Keratinocyte (primary cell): ENCODE results near the gene TMEM243. TPM values are rescaled to one million over a fixed set of nuclear protein-coding genes. Genes with fewer than 3 reads are reported as not detected.

Source experiments
- DNase-seq: peaks from one replicate; pipeline ENCODE4 v3.0.0-alpha.2; 2011; ENCODE audit warnings: low read depth, missing footprints, low spot score
- FAIRE-seq: peaks from 2 replicates; lab custom pipeline; 2011; peaks lifted over from hg19 to GRCh38; lab: Jason Lieb, UNC
- H2AFZ ChIP-seq: 2 replicates; pipeline ENCODE4 v1.6.0; 2012; ENCODE audit warnings: low read length, control low read depth, inconsistent platforms; ENCODE audit not compliant: control insufficient read depth
- H3K27ac ChIP-seq: 2 replicates; pipeline ENCODE4 v1.5.1; 2011; ENCODE audit warnings: low read length; ENCODE audit not compliant: control insufficient read depth, insufficient read depth
- H3K27me3 ChIP-seq: 3 replicates; pipeline ENCODE4 v1.6.0; 2011; ENCODE audit warnings: low read length; ENCODE audit not compliant: control insufficient read depth, insufficient read depth; ENCODE audit errors: extremely low read depth
- H3K36me3 ChIP-seq, 2 experiments: 2 replicates in 1 of 2; 3 replicates in 1 of 2; pipeline ENCODE4 v1.5.1; 2011; ENCODE audit warnings: low read length in 2 of 2, mild to moderate bottlenecking in 1 of 2; ENCODE audit not compliant: control insufficient read depth in 2 of 2, insufficient read depth in 2 of 2; ENCODE audit errors: extremely low read depth in 1 of 2
- H3K4me1 ChIP-seq: 3 replicates; pipeline ENCODE4 v1.5.1; 2011; ENCODE audit warnings: low read length; ENCODE audit not compliant: control insufficient read depth, insufficient read depth; ENCODE audit errors: extremely low read depth
- H3K4me2 ChIP-seq: 3 replicates; pipeline ENCODE4 v1.6.0; 2011; ENCODE audit warnings: low read depth, low read length; ENCODE audit not compliant: control insufficient read depth, insufficient read depth; ENCODE audit errors: extremely low read depth
- H3K4me3 ChIP-seq, 3 experiments: fragments of 200-600 bp in 1 of 3; sonication (generic) in 1 of 3; 2 replicates in 2 of 3; 3 replicates in 1 of 3; pipeline ENCODE4 v1.5.1; 2011 to 2016; ENCODE audit warnings: low read length in 3 of 3, mild to moderate bottlenecking in 3 of 3, control low read depth in 2 of 3, inconsistent platforms in 1 of 3, low read depth in 1 of 3, mixed read lengths in 1 of 3, mixed run types in 1 of 3, moderate library complexity in 1 of 3; ENCODE audit not compliant: control insufficient read depth in 2 of 3, insufficient read depth in 2 of 3; ENCODE audit errors: extremely low read depth in 1 of 3
- H3K79me2 ChIP-seq: 2 replicates; pipeline ENCODE4 v1.6.0; 2012; ENCODE audit warnings: low read length; ENCODE audit not compliant: control insufficient read depth, insufficient read depth
- H3K9ac ChIP-seq: 3 replicates; pipeline ENCODE4 v1.6.0; 2011; ENCODE audit warnings: low read length; ENCODE audit not compliant: control insufficient read depth, insufficient read depth; ENCODE audit errors: extremely low read depth
- H3K9me1 ChIP-seq: 3 replicates; pipeline ENCODE4 v1.6.0; 2011; ENCODE audit warnings: low read length; ENCODE audit not compliant: control insufficient read depth, insufficient read depth; ENCODE audit errors: extremely low read depth
- H3K9me3 ChIP-seq: 2 replicates; pipeline ENCODE4 v1.5.1; 2012; ENCODE audit warnings: low read depth, low read length; ENCODE audit not compliant: control insufficient read depth
- H4K20me1 ChIP-seq: 3 replicates; pipeline ENCODE4 v1.6.0; 2011; ENCODE audit warnings: low read length; ENCODE audit not compliant: control insufficient read depth, insufficient read depth; ENCODE audit errors: extremely low read depth
- CTCF ChIP-seq, 3 experiments: IDR thresholded peaks in 1 of 3; conservative IDR thresholded peaks in 1 of 3; optimal IDR thresholded peaks in 1 of 3; 2 replicates in 2 of 3; 3 replicates in 1 of 3; pipeline versions ENCODE3 to v1.5.1; 2011; ENCODE audit warnings: low read length in 3 of 3, mild to moderate bottlenecking in 3 of 3, moderate library complexity in 2 of 3, control low read depth in 1 of 3, inconsistent platforms in 1 of 3; ENCODE audit not compliant: insufficient read depth in 2 of 3; ENCODE audit errors: extremely low read depth in 1 of 3
- EZH2 ChIP-seq: IDR thresholded peaks from one replicate; pipeline ENCODE4 v1.6.1; 2012; ENCODE audit warnings: inconsistent platforms, mild to moderate bottlenecking, low read length, moderate library complexity
- dilution Hi-C: fragments of 300-500 bp; cut with MboI; formaldehyde crosslinking; loops from one replicate; pipeline ENCODE4 v1.7.0; 2020; ENCODE audit warnings: low sequenced_read_pairs; ENCODE audit not compliant: extremely low pct_ligation_motif_present
- polyA plus RNA-seq, 5 experiments: library from polyadenylated mRNA; depleted of rRNA in 3 of 5; stranded (reverse) in 3 of 5; stranded (forward) in 1 of 5; unstranded in 1 of 5; fragments of >200 nt; gene quantifications; 1 replicate in 1 of 5; 2 replicates in 3 of 5; 3 replicates in 1 of 5; pipeline versions ENCODE4 v1.2.1 to v1.2.3, GENCODE V29; 2011 to 2012; ENCODE audit warnings: missing spikeins in 2 of 5, low read depth in 1 of 5, low replicate concordance in 1 of 5

TMEM243 gene
- polyA plus RNA-seq, 1 donor (not counting 4 experiments of a cell fraction or from before 2014, with no cell fraction given), result 30.6 TPM

- H3K4me3 ChIP-seq, result no peak overlapping the region
- H3K9me3 ChIP-seq, result no peaks in the 10 kb centered on the region
- no peaks in the 10 kb centered on the region for H4K20me1 ChIP-seq
- TF ChIP-seq EZH2 (no peak), CTCF (optimal IDR thresholded peaks at IDR 0.05 in 1 of 3, IDR thresholded peaks at IDR 0.05 in 1 of 3, conservative IDR thresholded peaks at IDR 0.05 in 1 of 3; ENCODE audit: extremely low read depth in 1 of 3, insufficient read depth in 2 of 3, low read length in 3 of 3) (no peak)
- H2AFZ ChIP-seq, result no peak overlapping the region
- no peak overlapping the region for H3K27ac ChIP-seq
- H3K9me1 ChIP-seq, result no peaks in the 10 kb centered on the region
- dilution Hi-C loops, result no loop called here
- H3K4me2 ChIP-seq, result no peak overlapping the region
- no peaks in the 10 kb centered on the region for H3K4me1 ChIP-seq
- no peak for DNase-seq
- peaks cover 25 to 57% of the 10 kb centered on the region in 2 experiments for H3K36me3 ChIP-seq
- no peaks in the 10 kb centered on the region for H3K27me3 ChIP-seq
- FAIRE-seq, result no peak
- H3K79me2 ChIP-seq, result peaks cover 6% of the 10 kb centered on the region
- H3K9ac ChIP-seq, result no peak overlapping the region
Observed at GRCh38 chr7:87170828-87171227, 48.7 kb downstream of the TMEM243 start.

- H2AFZ ChIP-seq, result no peak overlapping the region
- no peaks in the 10 kb centered on the region for H3K9me1 ChIP-seq
- H3K4me3 ChIP-seq, result no peak overlapping the region
- no peak overlapping the region for H3K4me2 ChIP-seq
- no peaks in the 10 kb centered on the region for H4K20me1 ChIP-seq
- no peak overlapping the region for H3K27ac ChIP-seq
- H3K9ac ChIP-seq, result no peak overlapping the region
- TF ChIP-seq EZH2, result no peak
- TF ChIP-seq CTCF (optimal IDR thresholded peaks at IDR 0.05 in 1 of 3, IDR thresholded peaks at IDR 0.05 in 1 of 3, conservative IDR thresholded peaks at IDR 0.05 in 1 of 3; ENCODE audit: extremely low read depth in 1 of 3, insufficient read depth in 2 of 3, low read length in 3 of 3), result no peak
- H3K9me3 ChIP-seq, result no peaks in the 10 kb centered on the region
- peaks cover 9% of the 10 kb centered on the region for H3K4me1 ChIP-seq
- DNase-seq, result no peak
- peaks cover 36% of the 10 kb centered on the region for H3K79me2 ChIP-seq
- no peaks in the 10 kb centered on the region for H3K27me3 ChIP-seq
- H3K36me3 ChIP-seq, result peaks cover 9 to 30% of the 10 kb centered on the region in 2 experiments
- FAIRE-seq, result no peak
- dilution Hi-C loops, result no loop called here
Observed at GRCh38 chr7:87164433-87164832, 55.1 kb downstream of the TMEM243 start.
